ENCODE results near the gene PRKCZ. TPM values are rescaled to one million over a fixed set of nuclear protein-coding genes. Genes with fewer than 3 reads are reported as not detected.
"Not testable (repeated sequence)": the region's sequence is repeated elsewhere in the genome, so short reads cannot be mapped to it uniquely, and the experiment has no call there.

The PRKCZ gene
- total RNA-seq, 6 experiments from 2014 or later, result 0.55 to 1.4 (median 0.95) TPM

- Mint-ChIP-seq H3K4me1 (ENCODE audit: low read depth) (0 out of 2 replicates have a peak, but pooled peaks cover 5% of the 10 kb centered on the region), H3K36me3 (ENCODE audit: low read depth) (no peaks in the 10 kb centered on the region), H3K27ac (no peak overlapping the region)
Observed at GRCh38 chr1:2115008-2115641, 64.9 kb downstream of the PRKCZ start.

GRCh38 chr1:2115702-2116341 lies 65.6 kb downstream of the PRKCZ start:
- DNase-seq, result no peak
- Mint-ChIP-seq H3K4me3 (no peak overlapping the region), H3K27ac (no peak overlapping the region)

More at GRCh38 chr1:2115008-2115641, 64.9 kb downstream of the PRKCZ start:
- Mint-ChIP-seq H3K9me3 (no peaks in the 10 kb centered on the region; the same call in 1 of the 2 replicates), H3K27me3 (ENCODE audit: insufficient read depth) (peaks cover 37% of the 10 kb centered on the region), H3K4me3 (no peak overlapping the region)
- no peak for TF ChIP-seq CTCF (IDR thresholded peaks at IDR 0.05)
- DNase-seq, result no peak

GRCh38 chr1:2119886-2120285 lies 69.7 kb downstream of the PRKCZ start:
- TF ChIP-seq CTCF (IDR thresholded peaks at IDR 0.05), result no peak
- Mint-ChIP-seq H3K36me3 (ENCODE audit: low read depth) (no peaks in the 10 kb centered on the region), H3K4me1 (ENCODE audit: low read depth) (0 out of 2 replicates have a peak, but pooled peaks cover 5% of the 10 kb centered on the region), H3K4me3 (no peak overlapping the region), H3K27me3 (ENCODE audit: insufficient read depth) (peaks cover 20% of the 10 kb centered on the region), H3K9me3 (peaks cover 5% of the 10 kb centered on the region), H3K27ac (no peak overlapping the region)
- DNase-seq, result no peak

More at GRCh38 chr1:2115702-2116341, 65.6 kb downstream of the PRKCZ start:
- TF ChIP-seq CTCF (IDR thresholded peaks at IDR 0.05), result no peak
- Mint-ChIP-seq H3K36me3 (ENCODE audit: low read depth) (no peaks in the 10 kb centered on the region), H3K4me1 (ENCODE audit: low read depth) (0 out of 2 replicates have a peak, but pooled peaks cover 5% of the 10 kb centered on the region), H3K27me3 (ENCODE audit: insufficient read depth) (peaks cover 36% of the 10 kb centered on the region), H3K9me3 (peaks cover 5% of the 10 kb centered on the region; the same call in 1 of the 2 replicates)

- H3K4me1 Mint-ChIP-seq (ENCODE audit: low read depth), result 0 out of 2 replicates have a peak, but pooled peaks cover under 1% of the 10 kb centered on the region
- no peak overlapping the region for H3K4me3 Mint-ChIP-seq
- DNase-seq, result no peak
- no peaks in the 10 kb centered on the region for H3K36me3 Mint-ChIP-seq (ENCODE audit: low read depth)
- no peak overlapping the region for H3K27ac Mint-ChIP-seq
- H3K27me3 Mint-ChIP-seq (ENCODE audit: insufficient read depth), result peaks cover 10% of the 10 kb centered on the region
- peaks cover 5% of the 10 kb centered on the region for H3K9me3 Mint-ChIP-seq
- TF ChIP-seq CTCF (IDR thresholded peaks at IDR 0.05), result no peak
Observed at GRCh38 chr1:2121101-2121691, 71.0 kb downstream of the PRKCZ start.

- not testable (repeated sequence) for H3K4me1 Mint-ChIP-seq (ENCODE audit: low read depth); H3K9me3 Mint-ChIP-seq; DNase-seq; H3K27me3 Mint-ChIP-seq (ENCODE audit: insufficient read depth); H3K36me3 Mint-ChIP-seq (ENCODE audit: low read depth); H3K27ac Mint-ChIP-seq; H3K4me3 Mint-ChIP-seq
Observed at GRCh38 chr1:2121794-2122193, 71.6 kb downstream of the PRKCZ start.

Data from HFFc6 (cell line).